ENCODE results near the gene SLC15A1.

DNA sequence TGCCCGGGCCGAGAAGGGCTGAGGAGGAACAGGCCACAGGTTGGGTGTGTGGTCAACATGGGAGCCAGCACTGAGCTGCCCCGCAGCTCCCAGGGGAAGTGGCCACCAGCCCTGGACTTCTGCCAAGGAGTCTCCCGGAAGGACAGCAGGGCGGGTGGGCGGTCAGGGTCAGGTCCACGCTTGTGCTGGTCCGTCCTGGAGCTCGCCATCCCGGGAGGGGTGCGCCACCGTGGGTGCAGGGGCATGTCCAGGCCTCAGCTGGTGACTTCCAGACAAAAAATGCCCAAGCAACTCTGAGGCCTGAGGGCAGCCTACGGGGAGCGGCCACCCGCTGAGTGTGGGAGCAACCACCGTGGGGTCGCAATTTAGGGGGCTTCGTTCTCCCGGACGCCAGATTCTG lies 21.4 kb upstream of the SLC15A1 start:
- TF ChIP-seq, protein P1, sequence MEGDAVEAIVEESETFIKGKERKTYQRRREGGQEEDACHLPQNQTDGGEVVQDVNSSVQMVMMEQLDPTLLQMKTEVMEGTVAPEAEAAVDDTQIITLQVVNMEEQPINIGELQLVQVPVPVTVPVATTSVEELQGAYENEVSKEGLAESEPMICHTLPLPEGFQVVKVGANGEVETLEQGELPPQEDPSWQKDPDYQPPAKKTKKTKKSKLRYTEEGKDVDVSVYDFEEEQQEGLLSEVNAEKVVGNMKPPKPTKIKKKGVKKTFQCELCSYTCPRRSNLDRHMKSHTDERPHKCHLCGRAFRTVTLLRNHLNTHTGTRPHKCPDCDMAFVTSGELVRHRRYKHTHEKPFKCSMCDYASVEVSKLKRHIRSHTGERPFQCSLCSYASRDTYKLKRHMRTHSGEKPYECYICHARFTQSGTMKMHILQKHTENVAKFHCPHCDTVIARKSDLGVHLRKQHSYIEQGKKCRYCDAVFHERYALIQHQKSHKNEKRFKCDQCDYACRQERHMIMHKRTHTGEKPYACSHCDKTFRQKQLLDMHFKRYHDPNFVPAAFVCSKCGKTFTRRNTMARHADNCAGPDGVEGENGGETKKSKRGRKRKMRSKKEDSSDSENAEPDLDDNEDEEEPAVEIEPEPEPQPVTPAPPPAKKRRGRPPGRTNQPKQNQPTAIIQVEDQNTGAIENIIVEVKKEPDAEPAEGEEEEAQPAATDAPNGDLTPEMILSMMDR (IDR thresholded peaks at IDR 0.05): no peak
- TF ChIP-seq POLR2AphosphoS5 (IDR thresholded peaks at IDR 0.05): no peak
